Measurements from ENCODE around the gene ITPKA. TPM values are rescaled to one million over a fixed set of nuclear protein-coding genes. Genes with fewer than 3 reads are reported as not detected.

Gene ITPKA
- total and polyA plus RNA-seq, 2 experiments from 2014 or later: 0.14 to 0.43 TPM

GRCh38 chr15:41494922-41495735 is 1.5 kb downstream of the ITPKA start:
- Histone ChIP-seq H3K27ac (no peak overlapping the region), H3K4me2 (ENCODE audit: unreplicated experiment) (no peak overlapping the region), H3K4me1 (ENCODE audit: insufficient read depth) (peaks cover 12% of the 10 kb centered on the region), H4K20me1 (ENCODE audit: insufficient read depth) (no peaks in the 10 kb centered on the region), H3K4me3 (no peak overlapping the region), H3K9ac (no peak overlapping the region), H2AFZ (no peak overlapping the region; the same call in 1 of the 2 replicates), H3K36me3 (ENCODE audit: low read depth) (no peaks in the 10 kb centered on the region), H3F3A (ENCODE audit: insufficient read depth) (no peaks in the 10 kb centered on the region), H3K9me2 (ENCODE audit: insufficient read depth) (no peaks in the 10 kb centered on the region), H3K9me3 (ENCODE audit: low read depth) (no peaks in the 10 kb centered on the region), H3K79me2 (ENCODE audit: insufficient read depth) (no peaks in the 10 kb centered on the region), H3K27me3 (replicated peaks; ENCODE audit: insufficient read depth) (peaks cover 13% of the 10 kb centered on the region; the same call in 1 of the 2 replicates)
- no peak for DNase-seq
- 58 to 60% methylated on average over 40 to 60 of the region's 60 CpGs for WGBS, 2 experiments (ENCODE audit: low coverage in 1 of 2, low lambda C conversion rate in 2 of 2, missing lambda C conversion rate in 2 of 2)
- TF ChIP-seq EZH2phosphoT487 (IDR thresholded peaks at IDR 0.05; ENCODE audit: insufficient read depth, low read depth) (no peak), EZH2 (IDR thresholded peaks at IDR 0.05; ENCODE audit: insufficient read depth, poor library complexity, severe bottlenecking) (no peak)
- in situ Hi-C loops (cut with MboI): no loop called here

GRCh38 chr15:41495736-41496599 is 2.3 kb downstream of the ITPKA start:
- H3K27ac ChIP-seq: no peak overlapping the region
- no peak overlapping the region for H3K4me2 ChIP-seq (ENCODE audit: unreplicated experiment)
- DNase-seq: no peak
- in situ Hi-C loops (cut with MboI): no loop called here
- peaks cover 9% of the 10 kb centered on the region for H3K4me1 ChIP-seq (ENCODE audit: insufficient read depth)
- peaks cover 17% of the 10 kb centered on the region; the same call in 1 of the 2 replicates for H3K27me3 ChIP-seq (replicated peaks; ENCODE audit: insufficient read depth)
- no peaks in the 10 kb centered on the region for H4K20me1 ChIP-seq (ENCODE audit: insufficient read depth)
- no peaks in the 10 kb centered on the region for H3K36me3 ChIP-seq (ENCODE audit: low read depth)
- 93 to 94% methylated on average over 39 to 58 of the region's 59 CpGs for WGBS, 2 experiments (ENCODE audit: low coverage in 1 of 2, low lambda C conversion rate in 2 of 2, missing lambda C conversion rate in 2 of 2)
- no peaks in the 10 kb centered on the region for H3F3A ChIP-seq (ENCODE audit: insufficient read depth)
- H3K9me3 ChIP-seq (ENCODE audit: low read depth): no peaks in the 10 kb centered on the region
- H3K9ac ChIP-seq: no peak overlapping the region
- TF ChIP-seq EZH2phosphoT487 (IDR thresholded peaks at IDR 0.05; ENCODE audit: insufficient read depth, low read depth): no peak
- H3K4me3 ChIP-seq: no peak overlapping the region
- H3K79me2 ChIP-seq (ENCODE audit: insufficient read depth): no peaks in the 10 kb centered on the region
- no peaks in the 10 kb centered on the region for H3K9me2 ChIP-seq (ENCODE audit: insufficient read depth)
- no peak overlapping the region for H2AFZ ChIP-seq

- no peaks in the 10 kb centered on the region for H3F3A ChIP-seq (ENCODE audit: insufficient read depth)
- H3K9me3 ChIP-seq (ENCODE audit: low read depth): no peaks in the 10 kb centered on the region
- TF ChIP-seq EZH2 (IDR thresholded peaks at IDR 0.05; ENCODE audit: insufficient read depth, poor library complexity, severe bottlenecking) (no peak), EZH2phosphoT487 (IDR thresholded peaks at IDR 0.05; ENCODE audit: insufficient read depth, low read depth) (no peak)
- no peak overlapping the region for H3K4me2 ChIP-seq (ENCODE audit: unreplicated experiment)
- 80 to 93% methylated on average over 2 of the region's 2 CpGs for WGBS, 2 experiments (ENCODE audit: low coverage in 1 of 2, low lambda C conversion rate in 2 of 2, missing lambda C conversion rate in 2 of 2)
- no peak overlapping the region for H3K4me3 ChIP-seq
- H3K36me3 ChIP-seq (ENCODE audit: low read depth): no peaks in the 10 kb centered on the region
- no peak for DNase-seq
- H3K9ac ChIP-seq: no peak overlapping the region
- no peak overlapping the region for H3K27ac ChIP-seq
- H3K79me2 ChIP-seq (ENCODE audit: insufficient read depth): no peaks in the 10 kb centered on the region
- H4K20me1 ChIP-seq (ENCODE audit: insufficient read depth): no peaks in the 10 kb centered on the region
- in situ Hi-C loops (cut with MboI): no loop called here
- H3K4me1 ChIP-seq (ENCODE audit: insufficient read depth): peaks cover 3% of the 10 kb centered on the region
- H3K27me3 ChIP-seq (replicated peaks; ENCODE audit: insufficient read depth): peaks cover 41% of the 10 kb centered on the region
- H3K9me2 ChIP-seq (ENCODE audit: insufficient read depth): no peaks in the 10 kb centered on the region
- no peak overlapping the region for H2AFZ ChIP-seq
These were observed 5.0 kb downstream of the ITPKA start for GRCh38 chr15:41498657-41499056.

GRCh38 chr15:41499109-41499851 is 5.6 kb downstream of the ITPKA start:
- Histone ChIP-seq H4K20me1 (ENCODE audit: insufficient read depth) (no peaks in the 10 kb centered on the region), H3K9me2 (ENCODE audit: insufficient read depth) (no peaks in the 10 kb centered on the region), H3K27ac (no peak overlapping the region), H3K9me3 (ENCODE audit: low read depth) (no peaks in the 10 kb centered on the region), H3F3A (ENCODE audit: insufficient read depth) (no peaks in the 10 kb centered on the region), H2AFZ (no peak overlapping the region), H3K79me2 (ENCODE audit: insufficient read depth) (no peaks in the 10 kb centered on the region), H3K4me1 (ENCODE audit: insufficient read depth) (peaks cover 3% of the 10 kb centered on the region), H3K4me3 (no peak overlapping the region), H3K36me3 (ENCODE audit: low read depth) (no peaks in the 10 kb centered on the region), H3K4me2 (ENCODE audit: unreplicated experiment) (no peak overlapping the region), H3K9ac (no peak overlapping the region), H3K27me3 (replicated peaks; ENCODE audit: insufficient read depth) (peaks cover 40% of the 10 kb centered on the region)
- in situ Hi-C loops (cut with MboI): no loop called here
- no peak for TF ChIP-seq EZH2 (IDR thresholded peaks at IDR 0.05; ENCODE audit: insufficient read depth, poor library complexity, severe bottlenecking)
- no peak for TF ChIP-seq EZH2phosphoT487 (IDR thresholded peaks at IDR 0.05; ENCODE audit: insufficient read depth, low read depth)
- 88 to 97% methylated on average over 6 of the region's 6 CpGs for WGBS, 2 experiments (ENCODE audit: low coverage in 1 of 2, low lambda C conversion rate in 2 of 2, missing lambda C conversion rate in 2 of 2)
- DNase-seq: peak; percentile 15
